Spleen (tissue), 7 donors: ENCODE results near the gene GPC2.

ENCODE experiments used
- CTCF ChIP-seq, 11 experiments: fragments of 200-600 bp in 7 of 11; fragments of 450-650 bp in 4 of 11; sonication (generic) in 4 of 11; IDR thresholded peaks in 8 of 11; conservative IDR thresholded peaks in 3 of 11; 1 replicate in 7 of 11; 2 replicates in 4 of 11; pipeline versions ENCODE4 v1.4.0 to v1.8.0; 2016 to 2021; ENCODE audit warnings: antibody characterized with exemption in 11 of 11, inconsistent platforms in 4 of 11, mild to moderate bottlenecking in 1 of 11
- POLR2A ChIP-seq, 3 donors: fragments of 450-650 bp; IDR thresholded peaks; one replicate each; pipeline ENCODE4 v1.5.1; 2017; ENCODE audit warnings: antibody characterized with exemption in 3 of 3, mild to moderate bottlenecking in 1 of 3
- donor health status: DM: no; HTN: no; CAD: no; lungs with moderate emphysema.
- donor health status: DM: no; HTN: no; CAD: no.
- donor health status: DM: no; HTN: no; CAD: no.

- no peak for TF ChIP-seq CTCF (IDR thresholded peaks at IDR 0.05 in 8 of 11, conservative IDR thresholded peaks at IDR 0.05 in 3 of 11)
- no peak for TF ChIP-seq POLR2A (IDR thresholded peaks at IDR 0.05)
These were observed 50.8 kb downstream of the GPC2 start for GRCh38 chr7:100126239-100126930.
